Measurements from ENCODE around the gene SEC11C.

SEC11C gene

DNA sequence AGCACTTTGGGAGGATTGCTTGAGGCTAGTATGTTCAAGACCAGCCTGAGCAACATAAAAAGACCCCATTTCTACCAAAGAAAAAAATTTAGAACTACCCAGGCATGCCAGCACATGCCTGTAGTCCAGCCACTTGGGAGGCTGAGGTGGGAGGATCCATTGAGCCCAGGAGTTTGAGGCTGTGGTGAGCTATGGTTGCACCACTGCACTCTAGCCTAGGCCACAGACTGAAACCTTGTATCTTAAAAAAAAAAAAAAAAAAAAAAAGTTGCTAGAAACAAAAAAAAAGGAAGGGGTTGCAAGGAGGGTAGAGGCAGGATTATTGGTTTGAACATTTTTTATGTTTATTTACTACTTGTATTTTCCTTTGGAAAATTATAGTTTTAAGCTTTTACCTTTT, 4.8 kb downstream of the SEC11C start:
- DNase-seq, result no peak

GRCh38 chr18:59145055-59145454, 5.4 kb downstream of the SEC11C start:
- DNase-seq, result peak in 1 of 56 donors; percentile 20

DNA sequence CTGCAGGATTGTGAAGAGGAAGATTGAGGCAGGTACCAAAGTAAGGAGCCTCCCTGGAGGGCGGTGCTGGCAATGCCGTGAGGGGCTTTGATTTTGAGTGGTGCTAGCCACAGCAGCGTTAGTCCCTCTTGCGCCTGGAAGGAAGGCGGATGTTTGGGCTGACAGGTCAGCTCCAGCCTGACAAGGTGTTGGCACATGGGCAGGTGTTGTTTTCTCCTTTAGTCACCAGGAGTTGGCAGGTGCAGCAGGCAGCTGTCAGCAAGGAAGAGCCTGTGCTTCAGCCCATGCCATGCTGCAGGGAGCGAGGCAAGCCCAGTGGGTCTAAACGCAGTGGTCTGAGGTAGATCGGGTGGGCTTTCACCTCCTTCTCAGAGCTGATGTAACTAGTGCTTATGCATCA, 8.5 kb downstream of the SEC11C start:
- no peak for DNase-seq

DNA sequence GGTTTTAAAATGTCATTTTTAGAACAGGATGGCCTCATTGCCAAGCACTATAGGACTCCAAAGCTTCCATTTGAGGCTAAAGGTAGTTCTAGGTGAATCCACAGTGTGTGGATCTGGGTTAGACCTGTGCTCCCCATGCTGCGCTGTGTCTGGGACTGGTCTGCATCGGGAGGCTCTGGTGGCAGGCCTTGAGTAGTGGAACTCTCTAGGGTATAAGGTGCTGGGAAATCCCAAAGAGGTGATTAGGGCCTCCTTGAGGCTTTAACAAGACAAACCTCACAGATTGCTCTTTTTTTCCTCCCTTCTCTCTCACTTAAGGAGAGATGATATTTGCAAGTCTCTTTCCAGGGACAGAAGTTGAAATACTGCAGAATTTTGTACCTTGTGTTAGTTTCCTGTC, 9.3 kb downstream of the SEC11C start:
- no peak for DNase-seq

- no peak for DNase-seq
These were observed 9.7 kb downstream of the SEC11C start for GRCh38 chr18:59149416-59149815.

GRCh38 chr18:59150236-59150635, 10.6 kb downstream of the SEC11C start:
- DNase-seq, result no peak

DNA sequence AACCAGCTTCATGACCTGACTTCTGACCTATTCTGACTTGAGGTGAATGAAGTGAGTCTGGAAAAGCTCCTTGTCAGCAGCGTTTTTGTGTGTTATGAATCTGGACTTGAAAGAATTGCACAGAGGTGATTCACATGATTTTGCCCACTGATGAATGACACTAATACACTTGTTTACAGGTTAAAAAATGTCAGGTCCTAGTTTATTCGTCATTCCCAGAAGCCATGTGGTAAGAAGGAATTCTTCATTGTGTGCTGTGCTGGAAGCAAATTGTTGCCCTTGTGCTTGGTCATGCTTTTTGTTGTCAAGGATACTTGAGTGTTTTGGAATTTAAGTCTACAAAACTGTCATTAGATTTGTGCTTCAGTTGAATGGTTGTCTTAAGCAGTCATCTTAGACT, 15.5 kb downstream of the SEC11C start:
- DNase-seq, result no peak

DNA sequence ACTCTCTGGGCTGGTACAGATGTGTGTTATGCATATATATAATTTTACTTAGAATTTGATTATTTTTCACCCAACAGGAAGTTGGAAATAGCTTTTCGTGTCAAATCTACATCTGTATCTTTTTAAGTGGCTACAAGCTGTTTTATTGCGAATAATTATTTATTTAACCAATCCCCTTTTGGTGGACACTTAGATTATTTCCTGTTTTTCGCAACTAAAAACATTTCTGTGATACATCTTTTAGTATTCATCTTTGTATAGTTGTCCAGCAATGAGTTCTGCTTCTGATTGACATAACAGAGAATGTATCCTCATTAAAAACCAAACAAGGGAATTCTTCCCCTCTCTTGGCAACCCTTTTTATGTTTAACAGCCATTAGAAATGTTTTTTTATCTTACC, 16.6 kb downstream of the SEC11C start:
- no peak for DNase-seq

- DNase-seq, result no peak
These were observed 19.6 kb downstream of the SEC11C start for GRCh38 chr18:59159265-59159664.

DNA sequence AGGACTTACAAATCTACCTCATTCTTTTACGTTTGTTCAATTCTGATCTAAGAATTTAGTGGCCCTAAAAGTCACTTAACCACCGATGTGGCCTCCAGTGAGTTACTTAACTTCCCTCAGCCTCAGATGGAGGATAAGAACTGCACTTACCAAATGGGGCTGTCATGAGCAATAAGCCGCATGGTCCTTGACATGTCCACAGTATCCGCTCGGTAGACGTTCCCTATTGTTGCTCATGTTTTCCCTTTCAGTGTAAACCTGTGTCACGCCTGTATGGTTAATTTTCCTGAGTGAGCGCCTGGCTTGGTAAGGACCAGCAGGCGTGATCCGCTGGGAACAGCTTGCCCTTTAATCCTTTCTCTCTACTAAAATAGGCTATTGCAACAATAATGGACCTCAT, 20.3 kb downstream of the SEC11C start:
- DNase-seq, result no peak

GRCh38 chr18:59172664-59173249, 33.1 kb downstream of the SEC11C start:
- no peak for DNase-seq

GRCh38 chr18:59177485-59177884, 37.8 kb downstream of the SEC11C start:
- no peak for DNase-seq

DNA sequence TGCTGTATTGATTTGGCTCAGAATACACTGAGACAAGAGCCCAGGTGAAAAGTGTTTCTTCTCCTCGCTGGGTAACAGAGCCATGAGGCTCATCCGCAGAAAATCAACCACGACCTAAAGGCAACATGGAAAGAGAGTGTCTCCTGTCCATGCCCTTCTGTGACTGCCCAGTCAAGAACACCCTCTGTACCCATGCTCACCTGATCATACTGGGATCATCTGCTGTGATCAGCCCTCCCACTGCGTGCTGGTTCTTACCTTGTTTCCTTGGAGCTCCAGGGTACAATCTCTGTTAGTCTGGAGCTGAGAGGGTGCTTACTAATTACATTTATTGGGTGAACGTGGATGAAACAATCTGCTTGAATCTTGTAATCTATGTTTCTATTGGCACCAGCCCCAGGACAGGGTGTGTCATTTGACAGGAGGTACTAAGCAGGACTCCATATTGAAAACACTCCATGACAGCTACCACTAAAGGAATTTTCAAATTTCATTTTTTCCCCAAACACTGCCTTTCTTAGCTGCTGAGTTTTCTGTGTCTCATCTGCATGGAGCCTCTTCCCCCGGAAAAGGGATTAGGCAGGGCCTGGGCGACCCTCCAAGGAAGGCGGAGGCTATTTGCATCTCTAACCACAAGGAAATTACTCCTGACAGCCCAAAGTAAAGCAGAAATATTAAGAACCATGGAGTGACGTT, 40.6 kb downstream of the SEC11C start:
- no peak for DNase-seq

GRCh38 chr18:59182673-59183072, 43.0 kb downstream of the SEC11C start:
- DNase-seq, result no peak

GRCh38 chr18:59189008-59189407, 49.3 kb downstream of the SEC11C start:
- no peak for DNase-seq

DNA sequence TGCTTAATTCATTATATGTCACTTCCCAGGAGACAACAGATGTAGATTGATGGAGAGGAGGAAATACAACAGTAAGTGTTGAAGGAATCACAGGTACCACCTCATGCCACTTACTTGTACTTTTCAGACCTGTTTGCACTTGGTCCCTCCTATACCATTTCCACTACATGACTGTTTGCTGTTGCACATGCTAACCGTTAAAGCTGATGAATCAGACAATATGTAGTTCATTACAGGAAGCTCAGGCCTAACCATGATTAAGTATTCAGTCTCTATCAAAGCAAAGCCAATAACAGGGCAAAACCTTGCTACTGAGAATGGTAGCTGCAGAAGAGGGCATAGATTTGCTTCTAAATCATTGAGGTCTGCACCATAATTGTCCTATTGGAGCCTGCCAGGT, 50.1 kb downstream of the SEC11C start:
- DNase-seq, result no peak

GRCh38 chr18:59196161-59196725, 56.6 kb downstream of the SEC11C start:
- DNase-seq, result no peak

GRCh38 chr18:59197636-59198035, 58.0 kb downstream of the SEC11C start:
- no peak for DNase-seq

GRCh38 chr18:59198215-59198614, 58.5 kb downstream of the SEC11C start:
- no peak for DNase-seq

- DNase-seq, result no peak
These were observed 61.1 kb downstream of the SEC11C start for GRCh38 chr18:59200787-59201186.

DNA sequence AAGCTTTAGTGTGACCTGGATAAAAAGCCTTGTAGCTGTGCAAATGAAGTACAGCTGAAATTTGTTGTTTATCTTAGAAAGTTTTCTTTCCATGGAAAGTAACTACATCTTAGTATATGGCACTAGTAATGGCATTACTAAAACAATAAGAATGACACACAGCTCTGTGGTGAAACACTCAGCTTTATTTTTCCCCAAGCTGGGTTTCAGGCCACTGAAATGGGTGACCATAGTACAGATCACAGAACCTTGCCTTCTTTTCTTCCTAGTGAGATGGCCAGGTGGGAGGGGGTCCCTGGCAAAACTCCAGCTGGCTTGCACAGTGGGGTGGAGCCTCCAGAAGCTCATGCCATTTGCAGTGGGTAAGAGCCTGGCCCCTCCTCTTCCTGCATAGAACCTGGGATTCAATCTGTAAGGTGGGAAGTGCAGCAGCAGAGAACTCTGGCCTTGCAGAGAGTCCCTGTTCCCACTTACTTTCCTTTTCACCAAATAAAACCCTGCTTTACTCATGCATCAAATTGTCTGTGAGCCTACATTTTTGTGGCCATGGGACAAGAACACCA, 62.7 kb downstream of the SEC11C start:
- no peak for DNase-seq

- no peak for DNase-seq
These were observed 67.8 kb downstream of the SEC11C start for GRCh38 chr18:59207506-59207905.

All from amygdala (tissue), 56 donors.